Measurements from ENCODE around the gene RPL28. TPM values are rescaled to one million over a fixed set of nuclear protein-coding genes. Genes with fewer than 3 reads are reported as not detected.
"Not testable (repeated sequence)": the region's sequence is repeated elsewhere in the genome, so short reads cannot be mapped to it uniquely, and the experiment has no call there.

Gene RPL28
- total RNA-seq, 2 experiments from 2014 or later = 2,751 to 4,078 TPM

GRCh38 chr19:55405638-55406037 lies 19.9 kb downstream of the RPL28 start:
- ATAC-seq (no peak), DNase-seq (no peak)
- CTCF ChIA-PET = no interaction called here
- H3K4me1 Mint-ChIP-seq = peaks cover 24% of the 10 kb centered on the region
- peaks cover 56% of the 10 kb centered on the region for H3K36me3 Mint-ChIP-seq (ENCODE audit: low read depth)
- H3K4me3 Mint-ChIP-seq = peak overlapping the region; percentile 90
- H3K27ac Mint-ChIP-seq = peak overlapping the region; percentile 85
- POLR2A ChIA-PET = interaction anchor here (0.7 to 4.4 kb wide), 5 partner anchors 13 to 98 kb away, joined by 3 to 41 read pairs (median 5); partner anchors contain the start of genes KMT5C and TMEM238
- peaks cover 4% of the 10 kb centered on the region for H3K9me3 Mint-ChIP-seq (ENCODE audit: low read depth)
- no peaks in the 10 kb centered on the region for H3K27me3 Mint-ChIP-seq
- intact Hi-C loops (cut with DNase I, micrococcal nuclease) = loop anchor here in 1 of 2 experiments (5.0 kb wide), 1 partner anchor 47 kb away; no protein-coding TSS in a partner anchor

DNA sequence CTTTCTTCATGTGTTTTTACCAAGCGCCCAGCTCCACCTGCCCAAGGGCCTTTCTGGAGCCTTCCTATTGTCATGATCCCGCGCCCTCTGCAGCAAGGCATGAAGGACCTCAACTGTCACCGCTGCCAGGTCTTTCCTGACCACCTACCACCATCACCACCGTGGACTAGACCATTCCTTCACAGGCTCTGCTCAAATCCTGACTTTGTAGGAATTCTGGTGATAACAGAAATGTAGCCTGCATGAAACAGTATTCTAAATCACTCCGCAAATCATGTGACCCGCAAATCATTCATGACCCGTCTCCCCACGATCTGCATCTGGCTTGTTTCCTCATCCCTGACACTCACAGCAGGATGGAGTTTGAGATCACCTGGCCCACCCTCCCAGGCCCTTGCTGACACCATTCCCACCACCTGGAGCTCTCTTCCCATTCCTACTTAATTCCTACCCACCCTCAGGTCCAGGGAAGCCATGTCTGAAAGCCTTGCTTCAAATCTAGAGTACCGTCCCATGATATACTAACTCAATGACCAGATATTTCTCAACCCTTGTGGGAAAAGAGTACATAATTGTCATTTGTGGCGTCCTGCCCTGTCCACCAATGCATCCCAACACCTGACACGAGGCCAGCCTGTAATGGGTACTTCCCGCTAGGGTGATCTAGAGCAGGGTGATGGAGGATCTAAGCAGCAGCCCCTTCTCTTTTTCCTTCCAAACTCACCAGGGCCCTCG lies 20.5 kb downstream of the RPL28 start:
- H3K27me3 Mint-ChIP-seq = no peaks in the 10 kb centered on the region
- H3K9me3 Mint-ChIP-seq (ENCODE audit: low read depth) = peaks cover 4% of the 10 kb centered on the region
- peak overlapping the region; percentile 90 for H3K4me3 Mint-ChIP-seq
- ChIA-PET POLR2A (interaction anchor here (0.7 to 4.4 kb wide), 6 partner anchors 8 to 98 kb away, joined by 3 to 41 read pairs (median 6); partner anchors contain the start of genes KMT5C and TMEM238), CTCF (no interaction called here)
- peak overlapping the region; percentile 85 for H3K27ac Mint-ChIP-seq
- intact Hi-C loops (cut with DNase I, micrococcal nuclease) = loop anchor here in 1 of 2 experiments (5.0 kb wide), 1 partner anchor 46 kb away; no protein-coding TSS in a partner anchor
- peaks cover 24% of the 10 kb centered on the region for H3K4me1 Mint-ChIP-seq
- H3K36me3 Mint-ChIP-seq (ENCODE audit: low read depth) = peaks cover 55% of the 10 kb centered on the region
- ATAC-seq (no peak), DNase-seq (no peak)

DNA sequence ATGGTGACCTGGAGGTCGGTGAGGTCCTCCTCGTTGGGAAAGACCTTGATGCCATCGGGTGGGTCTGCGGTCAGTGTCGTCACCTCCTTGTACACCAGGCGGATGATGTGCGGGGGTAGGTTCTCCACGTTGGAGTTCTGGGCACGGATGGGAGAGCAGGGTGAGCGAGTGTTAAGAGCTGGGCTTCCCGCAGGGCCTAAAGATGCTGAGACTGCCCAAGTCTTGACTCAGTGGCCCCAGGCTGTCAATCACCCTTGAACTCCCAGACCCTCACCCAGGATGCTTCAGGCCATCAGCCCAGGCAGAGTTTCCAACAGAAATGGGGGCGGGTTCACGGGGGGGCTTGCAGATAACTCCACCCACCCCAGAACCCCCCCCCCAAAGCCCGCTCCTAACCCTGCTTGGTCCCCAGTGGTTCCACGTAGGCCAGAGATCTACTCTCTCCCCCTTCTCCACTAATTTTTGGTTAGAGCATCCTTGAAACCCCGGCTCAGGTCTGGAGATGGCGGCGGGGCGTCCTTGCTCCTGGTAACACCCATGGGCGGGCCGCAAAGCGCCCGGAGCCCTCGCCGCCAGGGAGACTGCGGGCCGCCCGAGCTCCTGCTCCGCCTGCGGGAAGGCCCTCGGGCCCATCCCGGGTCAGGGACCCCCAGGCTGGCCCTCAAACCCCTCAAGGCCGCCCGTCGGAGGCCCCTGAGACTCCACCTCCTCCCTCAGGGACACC lies 21.3 kb downstream of the RPL28 start:
- H3K27me3 Mint-ChIP-seq = no peaks in the 10 kb centered on the region
- peak overlapping the region; percentile 90 for H3K4me3 Mint-ChIP-seq
- peaks cover 50% of the 10 kb centered on the region for H3K36me3 Mint-ChIP-seq (ENCODE audit: low read depth)
- ATAC-seq (peak; percentile 2), DNase-seq (peak; percentile 53)
- intact Hi-C loops (cut with DNase I, micrococcal nuclease) = loop anchor here in 1 of 2 experiments (5.0 kb wide), 1 partner anchor 45 kb away; no protein-coding TSS in a partner anchor
- peaks cover 24% of the 10 kb centered on the region for H3K4me1 Mint-ChIP-seq
- ChIA-PET POLR2A (interaction anchor here (0.5 to 4.4 kb wide), 13 partner anchors 8 to 289 kb away, joined by 3 to 41 read pairs (median 4); partner anchors contain the start of genes KMT5C, PPP1R12C, TMEM238 and ZNF524), CTCF (interaction anchor here (0.7 to 1.0 kb wide), 3 partner anchors 13 to 225 kb away, joined by 3 to 5 read pairs (median 3); no protein-coding TSS in a partner anchor)
- peaks cover 4% of the 10 kb centered on the region for H3K9me3 Mint-ChIP-seq (ENCODE audit: low read depth)
- H3K27ac Mint-ChIP-seq = peak overlapping the region; percentile 85

- peak within 1 kb of the TSS; percentile 90 for H3K4me3 Mint-ChIP-seq
- peak within 1 kb of the TSS; percentile 96 for H3K27ac Mint-ChIP-seq
- H3K9me3 Mint-ChIP-seq (ENCODE audit: low read depth); H3K27me3 Mint-ChIP-seq; DNase-seq: not testable (repeated sequence)
- ChIA-PET POLR2A (interaction anchor here (0.6 to 4.4 kb wide), 15 partner anchors 9 to 290 kb away, joined by 3 to 41 read pairs (median 4); partner anchors contain the start of genes HSPBP1, ISOC2, KMT5C and PPP1R12C), CTCF (interaction anchor here (0.7 to 1.0 kb wide), 3 partner anchors 13 to 225 kb away, joined by 3 to 5 read pairs (median 3); no protein-coding TSS in a partner anchor)
- H3K4me1 Mint-ChIP-seq = peaks cover 24% of the 10 kb centered on the region
- intact Hi-C loops (cut with DNase I, micrococcal nuclease) = loop anchor here in 1 of 2 experiments (5.0 kb wide), 1 partner anchor 45 kb away; no protein-coding TSS in a partner anchor
- peak; percentile 1 for ATAC-seq
- peaks cover 46% of the 10 kb centered on the region for H3K36me3 Mint-ChIP-seq (ENCODE audit: low read depth)
Measured at GRCh38 chr19:55407550-55407799, 21.7 kb downstream of the RPL28 start, which contains the start of gene UBE2S. TSS of gene UBE2S (minus strand) at chr19:55407788. CDS start at chr19:55407589, 199 bp downstream.

GRCh38 chr19:55407800-55408532 lies 22.2 kb downstream of the RPL28 start:
- H3K27me3 Mint-ChIP-seq = no peaks in the 10 kb centered on the region
- peaks cover 41% of the 10 kb centered on the region for H3K36me3 Mint-ChIP-seq (ENCODE audit: low read depth)
- peaks cover 4% of the 10 kb centered on the region for H3K9me3 Mint-ChIP-seq (ENCODE audit: low read depth)
- peak overlapping the region; percentile 90 for H3K4me3 Mint-ChIP-seq
- peak overlapping the region; percentile 96 for H3K27ac Mint-ChIP-seq
- ATAC-seq (peak; percentile 96), DNase-seq (peak; percentile 98)
- ChIA-PET POLR2A (interaction anchor here (0.6 to 4.4 kb wide), 13 partner anchors 9 to 290 kb away, joined by 3 to 41 read pairs (median 5); partner anchors contain the start of genes HSPBP1, ISOC2, KMT5C and PPP1R12C), CTCF (interaction anchor here (0.7 to 1.0 kb wide), 3 partner anchors 12 to 224 kb away, joined by 3 to 5 read pairs (median 3); no protein-coding TSS in a partner anchor)
- peaks cover 22% of the 10 kb centered on the region for H3K4me1 Mint-ChIP-seq
- intact Hi-C loops (cut with DNase I, micrococcal nuclease) = loop anchor here (1.0 to 5.0 kb wide), 13 partner anchors 23 to 291 kb away; partner anchors contain the start of genes HSPBP1 (in 2 of the 2), KMT5C (in 2 of the 2), PPP6R1 (in 2 of the 2) and RPL28 (in 2 of the 2)

DNA sequence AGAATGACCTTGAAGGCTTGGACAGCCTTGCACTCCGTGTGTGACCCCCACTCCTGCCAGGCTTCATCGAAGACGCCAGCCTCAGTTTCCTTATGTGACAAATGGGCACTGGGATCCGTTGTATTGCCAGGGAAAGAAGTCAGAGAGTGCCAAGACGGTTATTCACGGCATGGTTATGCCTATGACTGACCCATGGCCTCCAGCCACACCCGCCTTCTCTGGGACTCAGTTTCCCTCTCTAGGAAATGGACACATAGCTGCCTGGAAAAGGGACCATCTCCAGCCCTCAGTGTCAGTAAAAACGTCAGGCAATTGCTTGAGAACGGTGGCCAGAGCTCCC lies 22.8 kb downstream of the RPL28 start:
- CTCF ChIA-PET = interaction anchor here (1.2 kb wide), 2 partner anchors 116 to 198 kb away, joined by 3 read pairs; no protein-coding TSS in a partner anchor
- POLR2A ChIA-PET = interaction anchor here (0.6 to 4.4 kb wide), 3 partner anchors 14 to 216 kb away, joined by 3 to 41 read pairs (median 3); partner anchors contain the start of gene ZNF784
- no peaks in the 10 kb centered on the region for H3K27me3 Mint-ChIP-seq
- peaks cover 36% of the 10 kb centered on the region for H3K36me3 Mint-ChIP-seq (ENCODE audit: low read depth)
- ATAC-seq = no peak
- intact Hi-C loops (cut with DNase I, micrococcal nuclease) = loop anchor here (1.0 to 5.0 kb wide), 13 partner anchors 23 to 291 kb away; partner anchors contain the start of genes HSPBP1 (in 2 of the 2), KMT5C (in 2 of the 2), PPP6R1 (in 2 of the 2) and RPL28 (in 2 of the 2)
- peak overlapping the region; percentile 96 for H3K27ac Mint-ChIP-seq
- peaks cover 4% of the 10 kb centered on the region for H3K9me3 Mint-ChIP-seq (ENCODE audit: low read depth)
- peaks cover 20% of the 10 kb centered on the region for H3K4me1 Mint-ChIP-seq
- no peak for DNase-seq
- peak overlapping the region; percentile 90 for H3K4me3 Mint-ChIP-seq

- not testable (repeated sequence) for H3K27me3 Mint-ChIP-seq; ATAC-seq; H3K4me3 Mint-ChIP-seq; H3K9me3 Mint-ChIP-seq (ENCODE audit: low read depth); DNase-seq
- H3K4me1 Mint-ChIP-seq = peaks cover 20% of the 10 kb centered on the region
- CTCF ChIA-PET = interaction anchor here (0.7 to 1.2 kb wide), 3 partner anchors 117 to 792 kb away, joined by 3 read pairs; no protein-coding TSS in a partner anchor
- POLR2A ChIA-PET = interaction anchor here (0.6 kb wide), 2 partner anchors 13 to 215 kb away, joined by 3 read pairs; partner anchors contain the start of gene ZNF784
- peak overlapping the region; percentile 96 for H3K27ac Mint-ChIP-seq
- H3K36me3 Mint-ChIP-seq (ENCODE audit: low read depth) = peaks cover 31% of the 10 kb centered on the region
- intact Hi-C loops (cut with DNase I, micrococcal nuclease) = loop anchor here in 1 of 2 experiments (2.0 to 5.0 kb wide), 2 partner anchors 43 to 150 kb away; partner anchors contain the start of gene PPP6R1
Measured at GRCh38 chr19:55409179-55409578, 23.4 kb downstream of the RPL28 start.

DNA sequence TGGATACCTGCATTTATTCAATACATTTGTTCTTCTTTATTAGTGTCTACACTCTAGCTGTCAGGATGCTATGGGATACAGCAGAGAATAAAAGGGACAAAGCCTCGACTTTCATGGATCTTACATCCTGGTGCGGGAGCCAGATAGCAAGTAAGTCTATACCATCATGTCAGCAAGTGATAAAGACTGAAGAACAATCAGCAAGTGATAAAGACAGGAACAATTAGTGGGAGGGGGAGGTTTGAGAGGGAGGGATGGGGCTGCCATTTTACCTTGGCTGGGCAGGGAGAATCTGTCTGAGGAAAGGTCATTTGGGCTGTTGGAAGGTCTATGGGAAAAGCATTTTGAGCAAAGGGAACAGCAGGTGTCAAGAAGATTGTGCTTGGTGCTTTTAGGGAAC lies 24.4 kb downstream of the RPL28 start:
- DNase-seq (no peak), ATAC-seq (no peak)
- intact Hi-C loops (cut with DNase I, micrococcal nuclease) = no loop called here
- H3K4me3 Mint-ChIP-seq = no peak overlapping the region
- H3K27me3 Mint-ChIP-seq = no peaks in the 10 kb centered on the region
- POLR2A ChIA-PET = no interaction called here
- H3K9me3 Mint-ChIP-seq (ENCODE audit: low read depth) = peaks cover 4% of the 10 kb centered on the region
- H3K27ac Mint-ChIP-seq = no peak overlapping the region
- H3K4me1 Mint-ChIP-seq = peaks cover 20% of the 10 kb centered on the region
- CTCF ChIA-PET = no interaction called here
- peaks cover 28% of the 10 kb centered on the region for H3K36me3 Mint-ChIP-seq (ENCODE audit: low read depth)

DNA sequence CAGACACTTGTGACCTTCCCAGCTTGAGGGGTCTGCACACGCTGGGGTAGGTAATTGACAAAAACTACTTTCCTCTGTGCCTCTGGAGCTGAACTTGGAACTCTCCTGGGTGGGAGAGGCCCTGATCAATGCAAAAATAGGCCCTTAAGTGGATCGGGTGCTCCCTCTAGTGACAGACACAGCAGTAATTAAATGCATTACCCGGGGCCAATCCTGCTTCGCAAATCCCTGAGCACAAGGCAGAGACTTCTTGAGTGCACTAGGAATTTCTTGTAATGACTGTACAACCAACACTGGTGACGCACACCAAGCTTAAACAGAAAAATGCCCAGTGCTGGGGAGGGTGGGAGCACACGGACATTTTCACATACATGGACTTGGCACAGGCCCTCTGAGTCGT lies 32.5 kb downstream of the RPL28 start:
- Mint-ChIP-seq H3K4me3 (no peak overlapping the region), H3K27ac (no peak overlapping the region), H3K9me3 (ENCODE audit: low read depth) (no peaks in the 10 kb centered on the region), H3K4me1 (peaks cover 14% of the 10 kb centered on the region), H3K27me3 (no peaks in the 10 kb centered on the region), H3K36me3 (ENCODE audit: low read depth) (no peaks in the 10 kb centered on the region)
- DNase-seq (peak; percentile 74), ATAC-seq (peak; percentile 90)
- CTCF ChIA-PET = interaction anchor here (0.5 to 3.0 kb wide), 6 partner anchors 19 to 350 kb away, joined by 3 to 13 read pairs (median 4); no protein-coding TSS in a partner anchor
- POLR2A ChIA-PET = no interaction called here
- intact Hi-C loops (cut with DNase I, micrococcal nuclease) = loop anchor here (1.0 to 2.0 kb wide), 6 partner anchors 116 to 277 kb away; no protein-coding TSS in a partner anchor

- H3K27me3 Mint-ChIP-seq = no peaks in the 10 kb centered on the region
- intact Hi-C loops (cut with DNase I, micrococcal nuclease) = loop anchor here (2.0 kb wide), 2 partner anchors 206 to 278 kb away; no protein-coding TSS in a partner anchor
Measured at GRCh38 chr19:55419103-55419502, 33.4 kb downstream of the RPL28 start.

More at GRCh38 chr19:55419103-55419502, 33.4 kb downstream of the RPL28 start:
- no peaks in the 10 kb centered on the region for H3K36me3 Mint-ChIP-seq (ENCODE audit: low read depth)
- no peak overlapping the region for H3K27ac Mint-ChIP-seq
- DNase-seq = no peak
- H3K4me1 Mint-ChIP-seq = peaks cover 14% of the 10 kb centered on the region
- CTCF ChIA-PET = interaction anchor here (0.8 to 3.0 kb wide), 4 partner anchors 21 to 351 kb away, joined by 3 to 13 read pairs (median 4); no protein-coding TSS in a partner anchor
- H3K4me3 Mint-ChIP-seq = no peak overlapping the region
- POLR2A ChIA-PET = no interaction called here
- H3K9me3 Mint-ChIP-seq (ENCODE audit: low read depth) = no peaks in the 10 kb centered on the region
- no peak for ATAC-seq

All from activated CD4-positive, alpha-beta T cell treated with anti-CD3 and anti-CD28 coated beads for 36 hours (primary cell).